Neural progenitor cell (in vitro differentiated cells): ENCODE measurements around the gene SLC22A16. TPM values are rescaled to one million over a fixed set of nuclear protein-coding genes. Genes with fewer than 3 reads are reported as not detected.

Experiments used
- DNase-seq: peaks from one replicate; pipeline ENCODE4 v3.0.0-alpha.2; 2016; ENCODE audit warnings: low spot score
- H2AFZ ChIP-seq: fragments of 200-600 bp; sonication (generic); replicated peaks from 2 replicates; pipeline ENCODE4 v1.6.1; 2016; ENCODE audit warnings: antibody characterized with exemption
- H3F3A ChIP-seq: fragments of 200-600 bp; sonication (generic); 2 replicates; pipeline ENCODE4 v1.6.1; 2016; ENCODE audit warnings: antibody characterized with exemption, low read depth
- H3K27ac ChIP-seq: fragments of 200-600 bp; sonication (generic); 2 replicates; pipeline ENCODE4 v1.5.1; 2016; ENCODE audit warnings: mild to moderate bottlenecking
- H3K27me3 ChIP-seq: fragments of 200-600 bp; sonication (generic); 2 replicates; pipeline ENCODE4 v1.6.1; 2016; ENCODE audit warnings: mild to moderate bottlenecking, moderate library complexity
- H3K36me3 ChIP-seq: fragments of 200-600 bp; sonication (generic); 2 replicates; pipeline ENCODE4 v1.5.1; 2016
- H3K4me1 ChIP-seq: fragments of 200-600 bp; sonication (generic); 2 replicates; pipeline ENCODE4 v1.6.1; 2016; ENCODE audit warnings: mixed run types
- H3K4me2 ChIP-seq: fragments of 200-600 bp; sonication (generic); 2 replicates; pipeline ENCODE4 v1.6.1; 2016
- H3K4me3 ChIP-seq: fragments of 200-600 bp; sonication (generic); 2 replicates; pipeline ENCODE4 v1.5.1; 2016
- H3K79me2 ChIP-seq: fragments of 200-600 bp; sonication (generic); 2 replicates; pipeline ENCODE4 v1.6.1; 2016; ENCODE audit warnings: low read depth
- H3K9ac ChIP-seq: fragments of 200-600 bp; sonication (generic); 2 replicates; pipeline ENCODE4 v1.6.1; 2016
- H3K9me3 ChIP-seq: fragments of 200-600 bp; sonication (generic); 2 replicates; pipeline ENCODE4 v1.5.1; 2016; ENCODE audit warnings: low read depth
- H4K20me1 ChIP-seq: fragments of 200-600 bp; sonication (generic); 2 replicates; pipeline ENCODE4 v1.6.1; 2016; ENCODE audit warnings: low read depth
- H3K27ac Mint-ChIP-seq: 3 replicates; pipeline ENCODE4 v1.8.0; 2021; ENCODE audit warnings: mixed read lengths
- H3K27me3 Mint-ChIP-seq: 2 replicates; pipeline ENCODE4 v1.8.0; 2022; ENCODE audit warnings: low read depth, mild to moderate bottlenecking, inconsistent platforms, moderate library complexity, mixed read lengths; ENCODE audit not compliant: insufficient read depth
- H3K36me3 Mint-ChIP-seq: 3 replicates; pipeline ENCODE4 v1.8.0; 2021; ENCODE audit warnings: mixed read lengths
- H3K4me1 Mint-ChIP-seq: 3 replicates; pipeline ENCODE4 v1.8.0; 2021; ENCODE audit warnings: mixed read lengths
- H3K4me3 Mint-ChIP-seq: 3 replicates; pipeline ENCODE4 v1.8.0; 2021; ENCODE audit warnings: mild to moderate bottlenecking, moderate library complexity, mixed read lengths
- H3K9me3 Mint-ChIP-seq: 3 replicates; pipeline ENCODE4 v1.8.0; 2020; ENCODE audit warnings: mixed read lengths
- CTCF ChIP-seq: fragments of 200-600 bp; sonication (generic); IDR thresholded peaks from 2 replicates; pipeline ENCODE4 v1.5.1; 2017; ENCODE audit warnings: antibody characterized with exemption, mild to moderate bottlenecking
- EZH2 ChIP-seq: fragments of 200-600 bp; sonication (generic); IDR thresholded peaks from 2 replicates; pipeline ENCODE4 v1.6.1; 2017; ENCODE audit warnings: antibody characterized with exemption, mild to moderate bottlenecking, moderate library complexity
- EZH2phosphoT487 ChIP-seq: fragments of 200-600 bp; sonication (generic); IDR thresholded peaks from 2 replicates; pipeline ENCODE4 v1.6.1; 2017; ENCODE audit warnings: antibody characterized with exemption
- total RNA-seq: library from RNA; depleted of rRNA; stranded (reverse); fragments of >200 nt; gene quantifications from 2 replicates; pipeline ENCODE4 v1.2.3, GENCODE V29; 2015; ENCODE audit warnings: low replicate concordance

The SLC22A16 gene
- total RNA-seq, 1 donor from 2014 or later = not detected

- no peak for DNase-seq
- H4K20me1 ChIP-seq = no peaks in the 10 kb centered on the region
- H3K36me3 Mint-ChIP-seq = no peaks in the 10 kb centered on the region
- no peak overlapping the region for H3K9ac ChIP-seq
- no peak overlapping the region for H3K4me2 ChIP-seq
- H3K79me2 ChIP-seq = no peaks in the 10 kb centered on the region
- peaks cover 16% of the 10 kb centered on the region for H3K9me3 Mint-ChIP-seq
- H3K27me3 Mint-ChIP-seq = peaks cover 7% of the 10 kb centered on the region
- no peaks in the 10 kb centered on the region for H3K36me3 ChIP-seq
- H3K4me3 Mint-ChIP-seq = no peak overlapping the region
- H3K27me3 ChIP-seq = no peaks in the 10 kb centered on the region
- no peak overlapping the region for H3K27ac ChIP-seq
- no peaks in the 10 kb centered on the region for H3F3A ChIP-seq
- no peak overlapping the region for H3K27ac Mint-ChIP-seq
- H3K4me1 ChIP-seq = no peaks in the 10 kb centered on the region
- no peak overlapping the region for H3K4me3 ChIP-seq
- H2AFZ ChIP-seq = no peak overlapping the region
- H3K9me3 ChIP-seq = peaks cover 2% of the 10 kb centered on the region
- no peak for TF ChIP-seq CTCF
- no peak for TF ChIP-seq EZH2
- no peak for TF ChIP-seq EZH2phosphoT487
- H3K4me1 Mint-ChIP-seq = no peaks in the 10 kb centered on the region
These were observed 4.6 kb downstream of the SLC22A16 start for GRCh38 chr6:110471726-110472365.

DNA sequence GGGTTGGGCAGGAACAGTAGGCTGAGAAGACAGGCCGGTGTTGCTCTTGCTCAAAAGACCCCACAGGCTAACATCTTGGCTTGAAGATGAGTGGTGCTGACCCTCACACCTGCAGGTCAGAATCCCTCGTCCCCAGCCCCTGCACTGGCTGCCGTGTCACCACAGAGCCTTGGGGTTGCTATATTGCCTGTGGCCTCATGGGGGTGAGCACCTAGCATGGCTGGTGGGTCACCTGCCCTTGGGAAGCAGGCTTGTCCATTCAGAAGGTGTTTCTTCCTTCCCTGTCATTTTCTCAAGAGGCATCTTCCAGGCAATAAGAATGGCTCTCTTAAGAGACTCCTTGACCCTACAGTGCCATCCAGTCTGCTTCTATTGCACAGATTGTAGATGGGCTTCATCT, 7.7 kb downstream of the SLC22A16 start:
- Mint-ChIP-seq H3K4me1 (no peaks in the 10 kb centered on the region), H3K27ac (no peak overlapping the region), H3K9me3 (peaks cover 7% of the 10 kb centered on the region), H3K4me3 (no peak overlapping the region), H3K27me3 (peaks cover 4% of the 10 kb centered on the region), H3K36me3 (no peaks in the 10 kb centered on the region)
- Histone ChIP-seq H3K27me3 (no peaks in the 10 kb centered on the region), H3K79me2 (no peaks in the 10 kb centered on the region), H4K20me1 (no peaks in the 10 kb centered on the region), H3K27ac (no peak overlapping the region), H3K4me2 (no peak overlapping the region), H3F3A (no peaks in the 10 kb centered on the region), H3K4me1 (no peaks in the 10 kb centered on the region), H3K9me3 (peaks cover under 1% of the 10 kb centered on the region), H3K36me3 (no peaks in the 10 kb centered on the region), H2AFZ (no peak overlapping the region), H3K9ac (no peak overlapping the region), H3K4me3 (no peak overlapping the region)
- DNase-seq = no peak
- TF ChIP-seq EZH2phosphoT487 (no peak), CTCF (no peak), EZH2 (no peak)

DNA sequence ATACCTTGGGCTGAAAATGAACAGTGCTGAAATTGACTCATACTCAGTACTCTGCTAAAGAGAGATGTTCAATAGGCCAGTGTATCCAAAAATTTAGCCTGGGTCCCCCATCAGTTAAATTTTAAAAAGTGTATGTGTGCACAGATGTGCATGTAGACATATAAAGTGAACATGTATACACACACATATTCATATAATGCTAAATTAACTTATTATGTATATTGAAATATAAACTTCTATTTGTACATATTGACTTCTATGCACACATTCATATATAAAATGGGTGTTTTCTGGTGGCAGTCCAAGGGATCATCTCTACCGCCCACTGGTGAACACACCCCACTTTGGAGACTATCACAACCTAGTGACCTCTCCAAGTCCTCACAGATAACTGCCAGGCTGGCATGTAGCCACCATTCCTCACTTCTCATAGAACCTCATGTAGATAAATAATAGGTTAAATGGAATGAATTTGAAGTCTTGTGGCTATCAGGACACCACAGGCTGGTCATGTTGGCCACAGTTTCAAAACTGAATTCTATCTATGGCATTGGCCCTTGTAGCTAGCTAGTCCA, 8.8 kb downstream of the SLC22A16 start:
- no peak for DNase-seq
- H3K9me3 ChIP-seq = peaks cover 4% of the 10 kb centered on the region
- no peak overlapping the region for H3K27ac Mint-ChIP-seq
- peaks cover 12% of the 10 kb centered on the region for H3K9me3 Mint-ChIP-seq
- H3K79me2 ChIP-seq = no peaks in the 10 kb centered on the region
- no peak overlapping the region for H2AFZ ChIP-seq
- H3K4me3 Mint-ChIP-seq = no peak overlapping the region
- peaks cover 7% of the 10 kb centered on the region for H3K27me3 Mint-ChIP-seq
- no peaks in the 10 kb centered on the region for H3K27me3 ChIP-seq
- H3F3A ChIP-seq = no peaks in the 10 kb centered on the region
- no peak for TF ChIP-seq CTCF
- TF ChIP-seq EZH2phosphoT487 = no peak
- TF ChIP-seq EZH2 = no peak
- no peaks in the 10 kb centered on the region for H3K36me3 ChIP-seq
- H3K4me1 Mint-ChIP-seq = no peaks in the 10 kb centered on the region
- no peak overlapping the region for H3K9ac ChIP-seq
- H3K4me2 ChIP-seq = no peak overlapping the region
- no peak overlapping the region for H3K27ac ChIP-seq
- H3K4me3 ChIP-seq = no peak overlapping the region
- H3K4me1 ChIP-seq = no peaks in the 10 kb centered on the region
- H3K36me3 Mint-ChIP-seq = no peaks in the 10 kb centered on the region
- no peaks in the 10 kb centered on the region for H4K20me1 ChIP-seq
